ENCODE measurements around the gene RAB27B. TPM values are rescaled to one million over a fixed set of nuclear protein-coding genes. Genes with fewer than 3 reads are reported as not detected.
"Not testable (repeated sequence)": the region's sequence is repeated elsewhere in the genome, so short reads cannot be mapped to it uniquely, and the experiment has no call there.

RAB27B gene
- total RNA-seq, 1 donor from 2014 or later = 0.08 TPM

- intact Hi-C loops (cut with DNase I) = no loop called here
- no peak for DNase-seq (ENCODE audit: low spot score)
These were observed 15.0 kb upstream of the RAB27B start for GRCh38 chr18:54813305-54813704.

- intact Hi-C loops (cut with DNase I) = no loop called here
- DNase-seq (ENCODE audit: low spot score) = no peak
These were observed 14.2 kb upstream of the RAB27B start for GRCh38 chr18:54813977-54814565.

- intact Hi-C loops (cut with DNase I) = no loop called here
- DNase-seq (ENCODE audit: low spot score) = no peak
These were observed 13.2 kb upstream of the RAB27B start for GRCh38 chr18:54815086-54815485.

GRCh38 chr18:54820785-54821275 is 7.4 kb upstream of the RAB27B start:
- DNase-seq (ENCODE audit: low spot score); intact Hi-C loops (cut with DNase I): not testable (repeated sequence)

- intact Hi-C loops (cut with DNase I) = no loop called here
- no peak for DNase-seq (ENCODE audit: low spot score)
These were observed 5.1 kb upstream of the RAB27B start for GRCh38 chr18:54822872-54823845.

- no peak for DNase-seq (ENCODE audit: low spot score)
- intact Hi-C loops (cut with DNase I) = no loop called here
These were observed 3.5 kb upstream of the RAB27B start for GRCh38 chr18:54824761-54825160.

GRCh38 chr18:54825601-54826344 is 2.5 kb upstream of the RAB27B start:
- DNase-seq (ENCODE audit: low spot score) = no peak
- intact Hi-C loops (cut with DNase I) = no loop called here

- intact Hi-C loops (cut with DNase I) = no loop called here
- no peak for DNase-seq (ENCODE audit: low spot score)
These were observed 709 bp downstream of the RAB27B start for GRCh38 chr18:54828986-54829385.

GRCh38 chr18:54829856-54830255 is 1.6 kb downstream of the RAB27B start:
- intact Hi-C loops (cut with DNase I) = no loop called here

GRCh38 chr18:54830260-54830659 is 2.0 kb downstream of the RAB27B start:
- intact Hi-C loops (cut with DNase I) = no loop called here
- no peak for DNase-seq (ENCODE audit: low spot score)

More at GRCh38 chr18:54829856-54830255, 1.6 kb downstream of the RAB27B start:
- no peak for DNase-seq (ENCODE audit: low spot score)

- intact Hi-C loops (cut with DNase I) = no loop called here
- DNase-seq (ENCODE audit: low spot score) = no peak
These were observed 2.6 kb downstream of the RAB27B start for GRCh38 chr18:54830866-54831265.

- intact Hi-C loops (cut with DNase I) = no loop called here
These were observed 7.7 kb downstream of the RAB27B start for GRCh38 chr18:54835944-54836343.

GRCh38 chr18:54843314-54843713 is 15.0 kb downstream of the RAB27B start:
- no peak for DNase-seq (ENCODE audit: low spot score)
- intact Hi-C loops (cut with DNase I) = no loop called here

More at GRCh38 chr18:54835944-54836343, 7.7 kb downstream of the RAB27B start:
- no peak for DNase-seq (ENCODE audit: low spot score)

GRCh38 chr18:54845787-54846186 is 17.5 kb downstream of the RAB27B start:
- intact Hi-C loops (cut with DNase I) = no loop called here
- no peak for DNase-seq (ENCODE audit: low spot score)

- intact Hi-C loops (cut with DNase I) = no loop called here
These were observed 19.8 kb downstream of the RAB27B start for GRCh38 chr18:54848121-54848520.

GRCh38 chr18:54849683-54850082 is 21.4 kb downstream of the RAB27B start:
- intact Hi-C loops (cut with DNase I) = no loop called here

More at GRCh38 chr18:54848121-54848520, 19.8 kb downstream of the RAB27B start:
- no peak for DNase-seq (ENCODE audit: low spot score)

GRCh38 chr18:54850598-54850997 is 22.3 kb downstream of the RAB27B start:
- DNase-seq (ENCODE audit: low spot score) = no peak
- intact Hi-C loops (cut with DNase I) = no loop called here

More at GRCh38 chr18:54849683-54850082, 21.4 kb downstream of the RAB27B start:
- no peak for DNase-seq (ENCODE audit: low spot score)

- no peak for DNase-seq (ENCODE audit: low spot score)
- intact Hi-C loops (cut with DNase I) = no loop called here
These were observed 24.8 kb downstream of the RAB27B start for GRCh38 chr18:54852780-54853675.

- intact Hi-C loops (cut with DNase I); DNase-seq (ENCODE audit: low spot score): not testable (repeated sequence)
These were observed 26.8 kb downstream of the RAB27B start for GRCh38 chr18:54855050-54855449.

All from cardiac septum (tissue), 1 donor.